MM.1S (cell line): Measurements from ENCODE around the gene LINGO4.

ENCODE experiments used
- DNase-seq: peaks from one replicate; pipeline ENCODE4 v3.0.0-alpha.2; 2015
- H2AFZ ChIP-seq: fragments of 300-600 bp; sonication (generic); 2 replicates; pipeline ENCODE4 v1.6.0; 2016; ENCODE audit warnings: antibody characterized with exemption, low read length
- H3F3A ChIP-seq: fragments of 300-600 bp; sonication (generic); 2 replicates; pipeline ENCODE4 v1.6.1; 2016; ENCODE audit warnings: mild to moderate bottlenecking, antibody characterized with exemption, low read length, moderate library complexity, mixed read lengths; ENCODE audit not compliant: insufficient read depth
- H3K27ac ChIP-seq: fragments of 300-600 bp; sonication (generic); 2 replicates; pipeline ENCODE4 v1.5.1; 2016; ENCODE audit warnings: mild to moderate bottlenecking, low read length
- H3K27me3 ChIP-seq: fragments of 300-600 bp; sonication (generic); replicated peaks from 2 replicates; pipeline ENCODE4 v1.6.0; 2016; ENCODE audit warnings: low read length; ENCODE audit not compliant: insufficient read depth
- H3K36me3 ChIP-seq: fragments of 300-600 bp; sonication (generic); replicated peaks from 2 replicates; pipeline ENCODE4 v1.6.1; 2016; ENCODE audit warnings: mild to moderate bottlenecking, low read length, mixed read lengths; ENCODE audit not compliant: insufficient read depth
- H3K4me1 ChIP-seq: fragments of 300-600 bp; sonication (generic); 2 replicates; pipeline ENCODE4 v1.6.1; 2016; ENCODE audit warnings: low read length, mixed read lengths
- H3K4me2 ChIP-seq: fragments of 300-600 bp; sonication (generic); 2 replicates; pipeline ENCODE4 v1.6.0; 2016; ENCODE audit warnings: low read depth, low read length
- H3K4me3 ChIP-seq: fragments of 300-600 bp; sonication (generic); 2 replicates; pipeline ENCODE4 v1.5.1; 2016; ENCODE audit warnings: low read length, mixed read lengths
- H3K79me2 ChIP-seq: fragments of 300-600 bp; sonication (generic); 2 replicates; pipeline ENCODE4 v1.6.1; 2016; ENCODE audit warnings: mixed run types, low read length, mixed read lengths
- H3K9ac ChIP-seq: fragments of 300-600 bp; sonication (generic); 2 replicates; pipeline ENCODE4 v1.6.1; 2016; ENCODE audit warnings: low read length, mixed read lengths
- H3K9me2 ChIP-seq: fragments of 300-600 bp; sonication (generic); replicated peaks from 2 replicates; pipeline ENCODE4 v1.6.1; 2016; ENCODE audit warnings: mild to moderate bottlenecking, low read length, mixed read lengths; ENCODE audit not compliant: insufficient read depth
- H3K9me3 ChIP-seq: fragments of 300-600 bp; sonication (generic); replicated peaks from 2 replicates; pipeline ENCODE4 v1.6.1; 2016; ENCODE audit warnings: mild to moderate bottlenecking, low read length, mixed read lengths; ENCODE audit not compliant: insufficient read depth
- H4K20me1 ChIP-seq: fragments of 300-600 bp; sonication (generic); 2 replicates; pipeline ENCODE4 v1.6.1; 2016; ENCODE audit warnings: mild to moderate bottlenecking, low read length, moderate library complexity, mixed read lengths; ENCODE audit not compliant: insufficient read depth
- EZH2 ChIP-seq: fragments of 300-600 bp; sonication (generic); optimal IDR thresholded peaks from 2 replicates; pipeline ENCODE3; 2017; ENCODE audit warnings: low read depth, mild to moderate bottlenecking, antibody characterized with exemption, low read length, mixed read lengths
- EZH2phosphoT487 ChIP-seq: fragments of 300-600 bp; sonication (generic); IDR thresholded peaks from 2 replicates; pipeline ENCODE4 v1.6.1; 2018; ENCODE audit warnings: antibody characterized with exemption, low read length
- TF ChIP-seq, protein P1 (sequence below): fragments of 300-600 bp; sonication (generic); IDR thresholded peaks from 2 replicates; pipeline ENCODE4 v1.5.1; 2016; ENCODE audit warnings: antibody characterized with exemption, low read length, mixed read lengths

Gene LINGO4

GRCh38 chr1:151843398-151843797 is 38.2 kb upstream of the LINGO4 start:
- no peaks in the 10 kb centered on the region for H4K20me1 ChIP-seq
- H3K4me2 ChIP-seq, result no peak overlapping the region
- DNase-seq, result no peak
- no peak overlapping the region for H3K4me3 ChIP-seq
- no peak overlapping the region for H3K27ac ChIP-seq
- H3K9me2 ChIP-seq, result no peaks in the 10 kb centered on the region
- H3K4me1 ChIP-seq, result peaks cover 24% of the 10 kb centered on the region
- no peaks in the 10 kb centered on the region for H3K36me3 ChIP-seq
- no peaks in the 10 kb centered on the region for H3K9me3 ChIP-seq
- TF ChIP-seq EZH2 (no peak), EZH2phosphoT487 (no peak)
- TF ChIP-seq, protein P1, sequence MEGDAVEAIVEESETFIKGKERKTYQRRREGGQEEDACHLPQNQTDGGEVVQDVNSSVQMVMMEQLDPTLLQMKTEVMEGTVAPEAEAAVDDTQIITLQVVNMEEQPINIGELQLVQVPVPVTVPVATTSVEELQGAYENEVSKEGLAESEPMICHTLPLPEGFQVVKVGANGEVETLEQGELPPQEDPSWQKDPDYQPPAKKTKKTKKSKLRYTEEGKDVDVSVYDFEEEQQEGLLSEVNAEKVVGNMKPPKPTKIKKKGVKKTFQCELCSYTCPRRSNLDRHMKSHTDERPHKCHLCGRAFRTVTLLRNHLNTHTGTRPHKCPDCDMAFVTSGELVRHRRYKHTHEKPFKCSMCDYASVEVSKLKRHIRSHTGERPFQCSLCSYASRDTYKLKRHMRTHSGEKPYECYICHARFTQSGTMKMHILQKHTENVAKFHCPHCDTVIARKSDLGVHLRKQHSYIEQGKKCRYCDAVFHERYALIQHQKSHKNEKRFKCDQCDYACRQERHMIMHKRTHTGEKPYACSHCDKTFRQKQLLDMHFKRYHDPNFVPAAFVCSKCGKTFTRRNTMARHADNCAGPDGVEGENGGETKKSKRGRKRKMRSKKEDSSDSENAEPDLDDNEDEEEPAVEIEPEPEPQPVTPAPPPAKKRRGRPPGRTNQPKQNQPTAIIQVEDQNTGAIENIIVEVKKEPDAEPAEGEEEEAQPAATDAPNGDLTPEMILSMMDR, result no peak
- no peaks in the 10 kb centered on the region for H3K79me2 ChIP-seq
- no peak overlapping the region for H2AFZ ChIP-seq
- no peaks in the 10 kb centered on the region for H3K27me3 ChIP-seq
- H3F3A ChIP-seq, result peaks cover 9% of the 10 kb centered on the region; the same call in 1 of the 2 replicates
- H3K9ac ChIP-seq, result no peak overlapping the region

DNA sequence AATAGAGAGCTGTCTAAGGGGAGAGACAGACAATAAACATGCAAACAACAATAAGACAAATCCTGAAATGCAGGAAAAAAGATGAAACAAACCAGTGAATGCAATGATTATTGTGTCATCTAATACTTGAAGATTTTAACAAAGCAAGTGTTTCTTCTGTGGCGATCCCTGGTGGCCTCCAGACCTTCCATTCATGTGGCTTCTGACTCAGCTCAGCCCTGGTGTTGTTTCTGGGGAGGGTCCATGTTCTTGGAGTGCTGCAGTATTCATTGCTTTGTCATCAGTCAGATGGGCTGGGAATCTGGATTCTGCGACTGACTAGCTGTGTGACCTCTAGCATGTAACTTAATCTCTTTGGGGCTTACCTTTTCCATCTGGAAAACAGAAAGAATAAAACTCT is 35.9 kb upstream of the LINGO4 start:
- Histone ChIP-seq H3K27me3 (no peaks in the 10 kb centered on the region), H3K36me3 (no peaks in the 10 kb centered on the region), H3K9me3 (no peaks in the 10 kb centered on the region), H3K4me3 (no peak overlapping the region), H3K4me2 (no peak overlapping the region), H4K20me1 (no peaks in the 10 kb centered on the region), H3K4me1 (peaks cover 29% of the 10 kb centered on the region), H3K27ac (no peak overlapping the region), H3K79me2 (no peaks in the 10 kb centered on the region), H3K9ac (no peak overlapping the region), H3F3A (peaks cover 21% of the 10 kb centered on the region), H3K9me2 (no peaks in the 10 kb centered on the region), H2AFZ (no peak overlapping the region)
- TF ChIP-seq, protein P1, result no peak
- TF ChIP-seq EZH2 (no peak), EZH2phosphoT487 (no peak)
- DNase-seq, result no peak

DNA sequence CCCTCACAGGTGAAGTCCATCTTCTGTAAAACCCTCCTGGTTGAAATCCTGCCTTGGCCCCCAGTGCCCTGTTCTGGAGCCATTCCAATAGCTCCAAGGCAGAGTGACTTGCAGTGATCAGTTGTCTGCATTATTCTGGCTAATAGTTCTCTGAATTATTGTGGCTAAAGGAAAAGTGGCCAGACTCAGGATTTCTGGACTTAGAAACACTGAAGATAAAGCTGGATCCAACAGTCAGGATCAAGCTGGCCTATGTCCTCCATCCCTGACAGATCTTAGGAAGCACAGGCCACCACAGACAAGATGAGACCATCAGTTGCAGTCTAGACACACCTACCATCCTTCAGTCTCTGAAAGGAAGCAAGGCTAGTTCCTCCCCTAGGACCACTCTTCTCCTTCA is 35.2 kb upstream of the LINGO4 start:
- H3K36me3 ChIP-seq, result no peaks in the 10 kb centered on the region
- peak overlapping the region; percentile 92 for H2AFZ ChIP-seq
- peak overlapping the region; percentile 47; the same call in 1 of the 2 replicates for H3K27ac ChIP-seq
- no peaks in the 10 kb centered on the region for H3K9me2 ChIP-seq
- H3K9me3 ChIP-seq, result no peaks in the 10 kb centered on the region
- H4K20me1 ChIP-seq, result no peaks in the 10 kb centered on the region
- H3K79me2 ChIP-seq, result no peaks in the 10 kb centered on the region
- H3K27me3 ChIP-seq, result no peaks in the 10 kb centered on the region
- peak overlapping the region; percentile 75 for H3K4me3 ChIP-seq
- peaks cover 21% of the 10 kb centered on the region for H3F3A ChIP-seq
- H3K4me2 ChIP-seq, result peak overlapping the region; percentile 92
- peaks cover 29% of the 10 kb centered on the region for H3K4me1 ChIP-seq
- TF ChIP-seq EZH2 (no peak), EZH2phosphoT487 (no peak)
- TF ChIP-seq, protein P1, result no peak
- peak overlapping the region; percentile 66; the same call in 1 of the 2 replicates for H3K9ac ChIP-seq
- no peak for DNase-seq
